Measurements from ENCODE around the gene HJURP.

Gene HJURP

GRCh38 chr2:233810385-233810784 lies 44.0 kb downstream of the HJURP start:
- Histone ChIP-seq H3K79me2 (ENCODE audit: insufficient read depth, low read depth) (no peaks in the 10 kb centered on the region), H4K20me1 (ENCODE audit: insufficient read depth) (no peaks in the 10 kb centered on the region), H3K4me2 (no peak overlapping the region), H3K4me3 (IDR thresholded peaks at IDR 0.05; ENCODE audit: insufficient read depth, low read depth, low read length) (no peak overlapping the region), H3K4me1 (ENCODE audit: low read depth, poor library complexity, severe bottlenecking) (no peaks in the 10 kb centered on the region), H3K9ac (no peak overlapping the region), H3K36me3 (ENCODE audit: insufficient read depth) (no peaks in the 10 kb centered on the region), H3K27me3 (ENCODE audit: insufficient read depth, low read depth) (no peaks in the 10 kb centered on the region), H3K27ac (no peak overlapping the region), H2AFZ (ENCODE audit: low read depth) (no peak overlapping the region)
- TF ChIP-seq, protein P1, sequence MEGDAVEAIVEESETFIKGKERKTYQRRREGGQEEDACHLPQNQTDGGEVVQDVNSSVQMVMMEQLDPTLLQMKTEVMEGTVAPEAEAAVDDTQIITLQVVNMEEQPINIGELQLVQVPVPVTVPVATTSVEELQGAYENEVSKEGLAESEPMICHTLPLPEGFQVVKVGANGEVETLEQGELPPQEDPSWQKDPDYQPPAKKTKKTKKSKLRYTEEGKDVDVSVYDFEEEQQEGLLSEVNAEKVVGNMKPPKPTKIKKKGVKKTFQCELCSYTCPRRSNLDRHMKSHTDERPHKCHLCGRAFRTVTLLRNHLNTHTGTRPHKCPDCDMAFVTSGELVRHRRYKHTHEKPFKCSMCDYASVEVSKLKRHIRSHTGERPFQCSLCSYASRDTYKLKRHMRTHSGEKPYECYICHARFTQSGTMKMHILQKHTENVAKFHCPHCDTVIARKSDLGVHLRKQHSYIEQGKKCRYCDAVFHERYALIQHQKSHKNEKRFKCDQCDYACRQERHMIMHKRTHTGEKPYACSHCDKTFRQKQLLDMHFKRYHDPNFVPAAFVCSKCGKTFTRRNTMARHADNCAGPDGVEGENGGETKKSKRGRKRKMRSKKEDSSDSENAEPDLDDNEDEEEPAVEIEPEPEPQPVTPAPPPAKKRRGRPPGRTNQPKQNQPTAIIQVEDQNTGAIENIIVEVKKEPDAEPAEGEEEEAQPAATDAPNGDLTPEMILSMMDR (conservative IDR thresholded peaks at IDR 0.05; ENCODE audit: low read depth, low read length): no peak

DNA sequence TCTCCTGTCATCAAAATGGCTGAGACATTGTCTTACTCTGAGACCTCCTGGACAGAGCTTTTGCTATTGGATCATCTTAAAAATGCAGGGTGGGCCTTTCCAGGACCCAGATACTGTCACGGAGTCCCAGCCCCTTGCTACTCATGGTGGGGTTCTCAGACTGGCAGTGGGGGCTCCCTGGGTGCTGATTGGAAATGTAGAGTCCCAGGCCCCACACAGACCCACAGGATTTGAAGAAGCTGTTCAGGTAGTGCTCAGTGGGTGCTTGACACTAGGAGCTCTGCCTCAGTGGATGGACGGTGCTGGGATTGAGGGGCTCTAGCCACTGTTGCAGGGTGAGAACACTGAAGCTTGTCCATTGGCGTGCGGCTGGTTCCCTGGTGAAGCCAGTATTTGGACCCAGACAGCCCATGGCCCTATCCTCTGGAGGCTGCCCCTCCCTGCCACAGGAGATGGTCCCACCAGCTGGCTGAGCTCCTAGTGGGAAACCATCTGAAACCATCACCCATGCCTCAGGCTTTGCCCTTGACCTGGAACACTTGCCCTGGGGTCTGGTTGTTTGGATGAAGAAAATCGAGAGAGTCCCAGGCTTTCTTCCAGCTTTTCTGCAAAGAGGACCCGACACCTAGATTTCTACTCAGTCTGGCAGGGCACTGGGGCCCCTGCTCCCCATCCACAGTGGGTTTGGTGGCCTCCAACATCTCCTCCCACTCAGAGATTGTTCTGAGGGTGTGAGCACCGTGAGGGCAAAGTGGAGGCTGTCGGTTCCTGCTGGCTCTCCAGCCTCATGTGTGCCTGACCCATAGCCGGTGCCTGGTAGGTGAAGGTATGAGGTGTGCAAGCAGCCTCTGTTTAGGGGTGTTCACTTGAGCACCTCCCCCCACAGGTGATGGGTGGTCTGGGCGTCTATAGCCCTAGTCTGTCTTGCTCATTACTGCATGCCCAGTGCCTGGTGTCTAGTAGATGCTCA lies 46.1 kb downstream of the HJURP start:
- Histone ChIP-seq H2AFZ (ENCODE audit: low read depth) (no peak overlapping the region), H4K20me1 (ENCODE audit: insufficient read depth) (no peaks in the 10 kb centered on the region), H3K79me2 (ENCODE audit: insufficient read depth, low read depth) (no peaks in the 10 kb centered on the region), H3K27ac (no peak overlapping the region), H3K27me3 (ENCODE audit: insufficient read depth, low read depth) (no peaks in the 10 kb centered on the region), H3K4me2 (no peak overlapping the region), H3K4me3 (IDR thresholded peaks at IDR 0.05; ENCODE audit: insufficient read depth, low read depth, low read length) (no peak overlapping the region), H3K36me3 (ENCODE audit: insufficient read depth) (no peaks in the 10 kb centered on the region), H3K9ac (no peak overlapping the region), H3K4me1 (ENCODE audit: low read depth, poor library complexity, severe bottlenecking) (no peaks in the 10 kb centered on the region)
- TF ChIP-seq, protein P1 (conservative IDR thresholded peaks at IDR 0.05; ENCODE audit: low read depth, low read length): no peak

- Histone ChIP-seq H3K27me3 (ENCODE audit: insufficient read depth, low read depth) (no peaks in the 10 kb centered on the region), H3K4me3 (IDR thresholded peaks at IDR 0.05; ENCODE audit: insufficient read depth, low read depth, low read length) (no peak overlapping the region), H4K20me1 (ENCODE audit: insufficient read depth) (no peaks in the 10 kb centered on the region), H3K79me2 (ENCODE audit: insufficient read depth, low read depth) (no peaks in the 10 kb centered on the region), H3K4me1 (ENCODE audit: low read depth, poor library complexity, severe bottlenecking) (no peaks in the 10 kb centered on the region), H3K36me3 (ENCODE audit: insufficient read depth) (no peaks in the 10 kb centered on the region), H3K9ac (no peak overlapping the region), H2AFZ (ENCODE audit: low read depth) (no peak overlapping the region), H3K4me2 (no peak overlapping the region), H3K27ac (no peak overlapping the region)
- TF ChIP-seq, protein P1 (conservative IDR thresholded peaks at IDR 0.05; ENCODE audit: low read depth, low read length): no peak
Observed at GRCh38 chr2:233807215-233807865, 47.0 kb downstream of the HJURP start.

- Histone ChIP-seq H2AFZ (ENCODE audit: low read depth) (no peak overlapping the region), H3K27ac (no peak overlapping the region), H3K4me2 (no peak overlapping the region), H4K20me1 (ENCODE audit: insufficient read depth) (no peaks in the 10 kb centered on the region), H3K4me1 (ENCODE audit: low read depth, poor library complexity, severe bottlenecking) (no peaks in the 10 kb centered on the region), H3K79me2 (ENCODE audit: insufficient read depth, low read depth) (no peaks in the 10 kb centered on the region), H3K27me3 (ENCODE audit: insufficient read depth, low read depth) (no peaks in the 10 kb centered on the region), H3K36me3 (ENCODE audit: insufficient read depth) (no peaks in the 10 kb centered on the region), H3K9ac (no peak overlapping the region), H3K4me3 (IDR thresholded peaks at IDR 0.05; ENCODE audit: insufficient read depth, low read depth, low read length) (no peak overlapping the region)
- TF ChIP-seq, protein P1 (conservative IDR thresholded peaks at IDR 0.05; ENCODE audit: low read depth, low read length): no peak
Observed at GRCh38 chr2:233803994-233804393, 50.3 kb downstream of the HJURP start.

All from KMS-11 (cell line).